Fibroblast of pulmonary artery (primary cell): ENCODE measurements around the gene B4GALNT4.
"Not testable (repeated sequence)": the region's sequence is repeated elsewhere in the genome, so short reads cannot be mapped to it uniquely, and the experiment has no call there.

Experiments used
- DNase-seq: peaks from one replicate; pipeline ENCODE4 v3.0.0-alpha.2; 2010; ENCODE audit warnings: low read depth
- H3K4me3 ChIP-seq: replicated peaks from 2 replicates; pipeline ENCODE4 v1.5.1; 2011; ENCODE audit warnings: low read depth, mild to moderate bottlenecking, control low read depth, low read length, moderate library complexity
- CTCF ChIP-seq: IDR thresholded peaks from 2 replicates; pipeline ENCODE4 v1.5.1; 2011; ENCODE audit warnings: mild to moderate bottlenecking, control low read depth, low read length, inconsistent platforms; ENCODE audit errors: missing control alignments

The B4GALNT4 gene

DNA sequence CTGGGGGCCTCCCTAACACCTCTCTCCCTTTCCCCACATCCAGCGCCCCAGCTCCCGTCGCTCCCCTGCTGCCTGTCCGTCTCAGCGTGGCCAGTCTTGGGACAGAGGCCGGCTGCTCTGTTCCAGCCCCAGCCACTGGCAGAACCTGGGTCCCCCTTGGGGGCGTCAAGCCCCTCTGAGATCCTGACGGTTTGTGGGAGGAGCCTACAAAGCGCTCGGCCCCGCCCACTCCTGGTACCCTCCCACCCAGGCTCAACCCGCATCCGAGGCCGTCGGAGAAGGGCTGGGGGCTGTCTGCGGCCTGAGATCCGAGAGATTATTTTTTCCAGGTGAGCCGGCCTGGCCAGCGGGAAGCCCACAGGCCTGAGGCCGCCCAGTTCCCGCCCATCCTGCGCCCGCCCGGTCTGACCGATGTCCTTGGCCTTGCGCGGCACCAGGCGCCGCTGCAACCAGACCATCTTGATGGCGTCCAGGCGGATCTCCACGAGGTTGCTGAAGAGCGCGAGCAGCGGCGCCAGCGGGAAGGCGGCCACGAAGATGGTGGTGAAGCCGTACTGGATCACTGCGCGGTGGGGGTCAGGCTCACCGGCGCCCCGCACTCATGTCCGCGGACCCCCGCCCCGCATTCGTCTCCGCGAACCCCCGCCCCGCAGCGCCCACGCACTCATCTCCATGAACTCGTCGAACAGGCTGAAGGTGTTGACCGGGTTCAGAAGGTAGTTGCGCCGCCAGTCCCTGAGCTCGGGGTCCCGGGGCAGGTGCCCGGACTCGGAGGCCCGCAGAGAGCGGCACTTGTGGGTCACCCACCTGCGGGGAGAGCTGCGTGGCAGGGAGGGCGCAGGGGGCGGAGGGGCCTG is 51.0 kb downstream of the B4GALNT4 start:
- DNase-seq, result no peak
- no peak overlapping the region for H3K4me3 ChIP-seq
- TF ChIP-seq CTCF, result no peak

DNA sequence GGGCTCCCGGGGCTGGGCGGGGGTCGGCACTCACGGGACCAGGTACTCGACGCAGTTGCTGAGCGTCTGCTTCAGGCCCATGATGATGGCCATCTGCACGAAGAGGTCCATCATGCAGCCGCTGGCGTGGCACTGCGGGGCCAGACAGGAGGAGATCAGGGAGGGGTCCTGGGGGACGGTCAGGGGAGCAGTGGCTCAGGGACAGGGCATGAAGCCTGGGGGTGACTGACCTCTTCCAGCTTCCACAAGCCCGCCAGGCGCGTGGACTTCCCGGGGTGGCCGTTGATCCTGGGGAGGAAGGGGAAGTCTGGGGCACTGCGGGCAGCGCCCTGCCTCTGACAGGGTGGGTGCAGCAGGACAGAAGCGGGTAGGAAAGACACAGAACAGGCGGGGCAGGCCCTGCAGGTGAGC is 51.6 kb downstream of the B4GALNT4 start:
- no peak overlapping the region for H3K4me3 ChIP-seq
- TF ChIP-seq CTCF, result no peak
- DNase-seq, result no peak

DNA sequence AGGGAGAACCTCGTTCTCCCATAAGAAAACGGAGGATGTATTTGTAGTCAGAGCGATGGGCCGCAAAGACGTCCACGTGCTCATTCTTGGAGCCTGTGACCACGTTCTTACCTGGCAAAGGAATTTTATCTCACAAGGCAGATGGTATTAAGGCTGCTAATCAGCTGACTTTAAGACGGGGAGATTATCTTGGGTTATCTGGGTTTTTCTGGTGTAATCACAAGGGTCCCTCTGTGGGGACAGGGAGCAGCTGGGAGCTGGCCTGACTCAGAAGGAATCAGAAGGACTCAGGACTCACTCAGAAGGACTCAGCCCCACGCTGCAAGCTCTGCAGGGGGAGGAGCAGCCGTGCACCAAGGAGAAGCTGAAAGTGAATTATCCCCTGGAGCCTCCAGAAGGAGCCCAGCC is 53.0 kb downstream of the B4GALNT4 start:
- no peak for TF ChIP-seq CTCF
- DNase-seq, result no peak
- H3K4me3 ChIP-seq, result no peak overlapping the region

GRCh38 chr11:424232-424631 is 54.9 kb downstream of the B4GALNT4 start:
- H3K4me3 ChIP-seq, result no peak overlapping the region
- TF ChIP-seq CTCF, result no peak
- no peak for DNase-seq

GRCh38 chr11:424766-425165 is 55.5 kb downstream of the B4GALNT4 start:
- H3K4me3 ChIP-seq, DNase-seq: not testable (repeated sequence)

GRCh38 chr11:425301-425700 is 56.0 kb downstream of the B4GALNT4 start:
- H3K4me3 ChIP-seq, result no peak overlapping the region
- no peak for TF ChIP-seq CTCF
- no peak for DNase-seq

GRCh38 chr11:426851-427250 is 57.6 kb downstream of the B4GALNT4 start:
- no peak for TF ChIP-seq CTCF
- DNase-seq, result no peak
- no peak overlapping the region for H3K4me3 ChIP-seq
